ENCODE measurements around the gene GAL3ST2.
"Not testable (repeated sequence)": the region's sequence is repeated elsewhere in the genome, so short reads cannot be mapped to it uniquely, and the experiment has no call there.

GAL3ST2 gene

DNA sequence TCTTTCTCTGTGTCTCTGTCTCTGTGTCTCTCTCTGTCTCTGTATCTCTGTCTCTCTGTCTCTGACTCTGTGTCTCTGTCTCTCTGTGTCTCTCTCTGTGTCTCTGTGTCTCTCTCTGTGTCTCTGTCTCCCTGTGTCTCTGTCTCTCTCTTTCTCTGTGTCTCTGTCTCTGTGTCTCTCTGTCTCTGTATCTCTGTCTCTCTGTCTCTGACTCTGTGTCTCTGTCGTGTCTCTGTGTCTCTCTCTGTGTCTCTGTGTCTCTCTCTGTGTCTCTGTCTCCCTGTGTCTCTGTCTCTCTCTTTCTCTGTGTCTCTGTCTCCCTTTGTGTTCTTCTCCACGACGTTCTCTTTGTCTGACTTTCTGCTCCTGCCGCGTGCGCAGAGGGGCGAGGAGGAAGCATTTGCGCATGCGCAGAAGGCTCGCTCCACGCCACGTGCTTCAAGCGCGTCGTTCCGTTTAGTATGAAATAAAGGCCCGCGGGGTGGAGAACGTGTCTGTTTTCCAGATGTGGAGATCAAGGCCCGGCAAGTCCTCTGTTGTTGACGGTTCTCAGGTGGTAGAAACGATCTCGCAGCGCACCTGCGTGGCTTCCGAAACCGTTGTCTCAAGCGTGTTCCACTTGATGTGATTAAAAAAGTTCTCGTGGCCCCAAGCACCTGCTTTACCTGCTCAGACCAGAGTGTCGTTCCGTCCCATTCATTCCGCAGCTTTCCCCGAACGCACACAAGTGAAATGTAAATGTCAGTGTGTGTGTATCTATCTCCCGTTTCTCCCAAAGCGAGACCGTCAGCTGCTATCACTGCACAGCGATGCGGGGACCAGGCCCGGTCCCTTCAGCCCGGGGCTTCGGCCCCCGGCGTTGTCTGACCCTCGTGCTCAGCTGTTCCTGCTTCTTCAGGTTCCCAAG lies 47.2 kb downstream of the GAL3ST2 start:
- not testable (repeated sequence) for H3K14ac ChIP-seq (ENCODE audit: low read length); H2BK120ac ChIP-seq (ENCODE audit: low read depth, low read length); H2AK5ac ChIP-seq (ENCODE audit: low read depth, low read length); H4K8ac ChIP-seq (ENCODE audit: low read depth, low read length); H2BK15ac ChIP-seq (ENCODE audit: low read length); H3K9me3 ChIP-seq (replicated peaks in 1 of 2; ENCODE audit: control insufficient read depth in 2 of 2, insufficient read depth in 1 of 2, low read depth in 1 of 2, low read length in 2 of 2); H3K4ac ChIP-seq (ENCODE audit: low read length); H3K27me3 ChIP-seq (ENCODE audit: control insufficient read depth in 3 of 3, insufficient read depth in 3 of 3, low read depth in 1 of 3, low read length in 3 of 3); H3K4me2 ChIP-seq (ENCODE audit: insufficient read depth, low read length, poor library complexity, severe bottlenecking); H2AFZ ChIP-seq (ENCODE audit: low read length); H3K23ac ChIP-seq (ENCODE audit: low read depth, low read length, poor library complexity); H2BK5ac ChIP-seq (ENCODE audit: low read length); H2BK12ac ChIP-seq (ENCODE audit: low read length); H3K9ac ChIP-seq (ENCODE audit: low read depth, low read length, poor library complexity); H3K79me1 ChIP-seq (ENCODE audit: low read depth, low read length); H4K91ac ChIP-seq (ENCODE audit: low read depth, low read length, poor library complexity); H3K36me3 ChIP-seq (replicated peaks in 1 of 2; ENCODE audit: control insufficient read depth in 2 of 2, insufficient read depth in 2 of 2, low read length in 2 of 2); DNase-seq (ENCODE audit: low spot score); H3K18ac ChIP-seq (ENCODE audit: low read length); H3K4me3 ChIP-seq (ENCODE audit: low read length in 2 of 2); H3K4me1 ChIP-seq (ENCODE audit: control insufficient read depth in 2 of 2, insufficient read depth in 1 of 2, low read depth in 1 of 2, low read length in 2 of 2)
- H3K27ac ChIP-seq (replicated peaks; ENCODE audit: low read length): peak overlapping the region; percentile 18
- no CpG with 5 or more reads among the region's 45 CpGs for WGBS, 2 donors (ENCODE audit: extremely low coverage in 2 of 2, insufficient read length in 2 of 2, insufficient replicate concordance in 1 of 2)

DNA sequence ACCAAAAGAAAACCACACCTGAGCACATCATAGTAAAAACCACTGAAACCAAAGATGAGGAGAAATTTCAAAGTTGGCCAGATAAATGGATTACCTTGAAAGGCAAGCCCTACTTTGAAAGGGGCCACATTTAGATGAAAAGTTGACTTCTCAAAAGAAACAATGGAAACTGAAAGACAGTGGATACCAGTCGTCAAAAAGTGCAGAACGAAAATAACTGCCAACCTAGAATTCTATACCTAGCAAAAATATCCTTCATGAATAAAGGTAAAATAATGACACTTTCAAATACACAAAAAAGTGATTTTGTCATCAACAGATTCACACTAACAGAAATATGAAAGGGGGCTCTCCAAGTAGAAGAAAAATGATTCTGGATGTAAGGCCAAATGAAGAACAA lies 50.8 kb downstream of the GAL3ST2 start:
- Histone ChIP-seq H2BK5ac (ENCODE audit: low read length) (no peak overlapping the region), H3K27ac (replicated peaks; ENCODE audit: low read length) (no peak overlapping the region), H3K4ac (ENCODE audit: low read length) (no peak overlapping the region), H3K9me3 (replicated peaks in 1 of 2; ENCODE audit: control insufficient read depth in 2 of 2, insufficient read depth in 1 of 2, low read depth in 1 of 2, low read length in 2 of 2) (peaks cover 9 to 11% of the 10 kb centered on the region in 2 donors), H3K23ac (ENCODE audit: low read depth, low read length, poor library complexity) (no peak overlapping the region), H2AK5ac (ENCODE audit: low read depth, low read length) (no peak overlapping the region), H3K14ac (ENCODE audit: low read length) (no peak overlapping the region), H4K91ac (ENCODE audit: low read depth, low read length, poor library complexity) (no peak overlapping the region), H2BK12ac (ENCODE audit: low read length) (no peak overlapping the region), H3K36me3 (replicated peaks in 1 of 2; ENCODE audit: control insufficient read depth in 2 of 2, insufficient read depth in 2 of 2, low read length in 2 of 2) (no peaks in the 10 kb centered on the region), H2AFZ (ENCODE audit: low read length) (no peak overlapping the region), H2BK120ac (ENCODE audit: low read depth, low read length) (no peak overlapping the region), H3K4me3 (ENCODE audit: low read length in 2 of 2) (no peak overlapping the region), H3K18ac (ENCODE audit: low read length) (no peak overlapping the region), H4K8ac (ENCODE audit: low read depth, low read length) (no peak overlapping the region), H3K27me3 (ENCODE audit: control insufficient read depth in 3 of 3, insufficient read depth in 3 of 3, low read depth in 1 of 3, low read length in 3 of 3) (no peaks in the 10 kb centered on the region), H3K79me1 (ENCODE audit: low read depth, low read length) (no peaks in the 10 kb centered on the region), H2BK15ac (ENCODE audit: low read length) (no peak overlapping the region), H3K4me2 (ENCODE audit: insufficient read depth, low read length, poor library complexity, severe bottlenecking) (no peak overlapping the region), H3K4me1 (ENCODE audit: control insufficient read depth in 2 of 2, insufficient read depth in 1 of 2, low read depth in 1 of 2, low read length in 2 of 2) (no peaks in the 10 kb centered on the region), H3K9ac (ENCODE audit: low read depth, low read length, poor library complexity) (no peak overlapping the region)
- no peak for DNase-seq (ENCODE audit: low spot score)
- WGBS, 2 donors (ENCODE audit: extremely low coverage in 2 of 2, insufficient read length in 2 of 2, insufficient replicate concordance in 1 of 2): no CpG with 5 or more reads among the region's 2 CpGs

DNA sequence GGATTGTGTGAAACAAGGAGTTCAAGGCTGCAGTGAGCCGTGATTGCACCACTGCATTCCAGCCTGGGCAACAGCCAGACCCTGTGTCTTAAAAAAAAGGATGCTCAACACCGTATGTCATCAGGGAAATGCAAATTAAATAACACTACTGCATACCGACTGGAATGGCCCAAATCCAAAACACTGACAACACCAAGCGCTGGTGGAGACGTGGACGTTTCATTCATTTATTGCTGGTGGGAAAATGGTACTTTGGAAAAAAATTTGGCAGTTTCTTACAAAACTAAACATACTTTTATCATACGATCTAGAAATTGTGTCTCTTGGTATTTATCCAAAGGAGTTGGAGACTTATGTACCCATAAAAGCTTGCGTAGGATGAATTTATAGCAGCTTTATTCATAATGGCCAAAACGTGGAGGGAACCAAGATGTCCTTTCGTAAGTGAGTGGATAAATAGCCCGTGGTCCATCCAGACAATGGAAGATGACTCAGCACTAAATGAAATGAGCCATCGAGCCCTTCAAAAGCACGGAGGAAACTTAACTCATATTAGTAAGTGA lies 56.6 kb downstream of the GAL3ST2 start:
- Histone ChIP-seq H3K9ac (ENCODE audit: low read depth, low read length, poor library complexity) (no peak overlapping the region), H3K4me2 (ENCODE audit: insufficient read depth, low read length, poor library complexity, severe bottlenecking) (no peak overlapping the region), H2BK12ac (ENCODE audit: low read length) (no peak overlapping the region), H2BK15ac (ENCODE audit: low read length) (no peak overlapping the region), H3K9me3 (replicated peaks in 1 of 2; ENCODE audit: control insufficient read depth in 2 of 2, insufficient read depth in 1 of 2, low read depth in 1 of 2, low read length in 2 of 2) (peaks cover 0 to 9% of the 10 kb centered on the region in 2 donors), H4K91ac (ENCODE audit: low read depth, low read length, poor library complexity) (no peak overlapping the region), H2BK120ac (ENCODE audit: low read depth, low read length) (no peak overlapping the region), H3K36me3 (replicated peaks in 1 of 2; ENCODE audit: control insufficient read depth in 2 of 2, insufficient read depth in 2 of 2, low read length in 2 of 2) (no peaks in the 10 kb centered on the region), H3K4me3 (ENCODE audit: low read length in 2 of 2) (no peak overlapping the region), H2BK5ac (ENCODE audit: low read length) (no peak overlapping the region), H4K8ac (ENCODE audit: low read depth, low read length) (no peak overlapping the region), H3K4me1 (ENCODE audit: control insufficient read depth in 2 of 2, insufficient read depth in 1 of 2, low read depth in 1 of 2, low read length in 2 of 2) (no peaks in the 10 kb centered on the region), H3K23ac (ENCODE audit: low read depth, low read length, poor library complexity) (no peak overlapping the region), H3K27me3 (ENCODE audit: control insufficient read depth in 3 of 3, insufficient read depth in 3 of 3, low read depth in 1 of 3, low read length in 3 of 3) (peaks cover 0 to 8% (median 0%) of the 10 kb centered on the region in 3 experiments), H3K4ac (ENCODE audit: low read length) (no peak overlapping the region), H3K18ac (ENCODE audit: low read length) (no peak overlapping the region), H2AFZ (ENCODE audit: low read length) (no peak overlapping the region), H3K79me1 (ENCODE audit: low read depth, low read length) (no peaks in the 10 kb centered on the region), H3K27ac (replicated peaks; ENCODE audit: low read length) (no peak overlapping the region), H3K14ac (ENCODE audit: low read length) (no peak overlapping the region), H2AK5ac (ENCODE audit: low read depth, low read length) (no peak overlapping the region)
- no peak for DNase-seq (ENCODE audit: low spot score)
- WGBS, 2 donors (ENCODE audit: extremely low coverage in 2 of 2, insufficient read length in 2 of 2, insufficient replicate concordance in 1 of 2): no CpG with 5 or more reads among the region's 13 CpGs

DNA sequence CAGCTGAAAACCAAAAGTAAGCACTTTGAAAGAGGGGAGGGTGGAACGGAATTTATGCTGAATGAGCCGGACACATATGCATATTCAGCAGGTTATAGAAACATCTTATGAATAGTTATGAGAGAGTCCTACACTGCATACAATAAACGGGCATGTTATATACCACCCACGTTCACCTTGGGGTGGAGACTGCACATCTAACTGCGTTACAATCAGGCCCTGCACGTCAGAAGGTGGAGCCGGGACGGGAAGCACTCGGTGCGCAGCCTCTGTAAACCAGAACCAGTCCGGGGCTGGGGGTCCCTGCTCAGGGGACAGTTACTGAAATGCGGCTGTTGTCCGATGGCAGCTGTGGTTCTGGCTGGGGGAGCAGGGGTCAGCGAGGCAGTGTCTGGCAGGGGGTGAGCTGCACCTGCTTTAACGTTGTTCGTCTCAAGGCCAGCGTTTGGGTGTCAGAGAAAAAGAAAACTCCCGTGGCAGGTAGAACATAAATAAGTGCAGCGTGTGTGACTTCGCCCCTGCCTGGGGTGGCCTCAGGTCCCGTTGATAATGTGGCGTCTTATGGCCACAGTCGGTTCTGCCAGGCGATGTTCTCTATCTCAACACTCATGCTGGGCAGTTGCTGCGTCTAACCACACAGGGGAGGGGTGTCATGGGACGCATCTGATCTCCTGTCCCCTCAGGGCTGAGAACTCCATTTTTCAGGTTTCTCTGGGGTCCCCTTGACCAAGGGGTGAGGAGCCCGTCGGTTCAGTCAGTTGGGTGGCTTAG lies 57.3 kb downstream of the GAL3ST2 start:
- H3K9ac ChIP-seq (ENCODE audit: low read depth, low read length, poor library complexity); H3K27me3 ChIP-seq (ENCODE audit: control insufficient read depth in 3 of 3, insufficient read depth in 3 of 3, low read depth in 1 of 3, low read length in 3 of 3); H3K4me2 ChIP-seq (ENCODE audit: insufficient read depth, low read length, poor library complexity, severe bottlenecking); DNase-seq (ENCODE audit: low spot score); H3K27ac ChIP-seq (replicated peaks; ENCODE audit: low read length); H3K4me1 ChIP-seq (ENCODE audit: control insufficient read depth in 2 of 2, insufficient read depth in 1 of 2, low read depth in 1 of 2, low read length in 2 of 2); H3K14ac ChIP-seq (ENCODE audit: low read length); H3K23ac ChIP-seq (ENCODE audit: low read depth, low read length, poor library complexity); H2BK120ac ChIP-seq (ENCODE audit: low read depth, low read length); H2AK5ac ChIP-seq (ENCODE audit: low read depth, low read length); H2BK12ac ChIP-seq (ENCODE audit: low read length); H3K4ac ChIP-seq (ENCODE audit: low read length); H2BK15ac ChIP-seq (ENCODE audit: low read length); H3K36me3 ChIP-seq (replicated peaks in 1 of 2; ENCODE audit: control insufficient read depth in 2 of 2, insufficient read depth in 2 of 2, low read length in 2 of 2); H3K9me3 ChIP-seq (replicated peaks in 1 of 2; ENCODE audit: control insufficient read depth in 2 of 2, insufficient read depth in 1 of 2, low read depth in 1 of 2, low read length in 2 of 2); H4K8ac ChIP-seq (ENCODE audit: low read depth, low read length); H2AFZ ChIP-seq (ENCODE audit: low read length); H3K4me3 ChIP-seq (ENCODE audit: low read length in 2 of 2); H3K79me1 ChIP-seq (ENCODE audit: low read depth, low read length); H2BK5ac ChIP-seq (ENCODE audit: low read length); H4K91ac ChIP-seq (ENCODE audit: low read depth, low read length, poor library complexity): not testable (repeated sequence)
- peak overlapping the region; percentile 48 for H3K18ac ChIP-seq (ENCODE audit: low read length)
- no CpG with 5 or more reads among the region's 28 CpGs for WGBS, 2 donors (ENCODE audit: extremely low coverage in 2 of 2, insufficient read length in 2 of 2, insufficient replicate concordance in 1 of 2)

Measured in neuronal stem cell (in vitro differentiated cells).